Astrocyte (in vitro differentiated cells and primary cell): Measurements from ENCODE around the gene GABBR1.

Source experiments
- CTCF ChIP-seq: IDR thresholded peaks from 2 replicates; pipeline ENCODE4 v1.5.1; 2011; ENCODE audit warnings: low read depth, mild to moderate bottlenecking, inconsistent platforms, low read length, moderate library complexity; ENCODE audit not compliant: insufficient read depth
- EZH2 ChIP-seq: IDR thresholded peaks from 2 replicates; pipeline ENCODE4 v1.6.1; 2012; ENCODE audit warnings: mild to moderate bottlenecking, low read length, inconsistent platforms; ENCODE audit not compliant: insufficient read depth

- TF ChIP-seq CTCF (no peak), EZH2 (no peak)
These were observed 23.2 kb upstream of the GABBR1 start for GRCh38 chr6:29656157-29656556.
